DMS153 treated with DMSO at 0.1 percent for 48 hours (cell line): ENCODE results near the gene MIF.
A peak's percentile ranks its signal among the peaks of the same experiment; 100 is the strongest.
"Not testable (repeated sequence)": the region's sequence is repeated elsewhere in the genome, so short reads cannot be mapped to it uniquely, and the experiment has no call there.

Experiments used
- DNase-seq: peaks from one replicate; lab custom pipeline; 2025; ENCODE audit not compliant: unreplicated experiment; lab: John Stamatoyannopoulos, UW

The MIF gene

GRCh38 chr22:23900227-23900626 lies 6.0 kb downstream of the MIF start:
- DNase-seq: not testable (repeated sequence)

GRCh38 chr22:23901600-23901999 lies 7.4 kb downstream of the MIF start:
- no peak for DNase-seq

- DNase-seq: no peak
Observed at GRCh38 chr22:23903328-23903971, 9.3 kb downstream of the MIF start.

- DNase-seq: no peak
Observed at GRCh38 chr22:23904573-23905254, 10.5 kb downstream of the MIF start.

- DNase-seq: no peak
Observed at GRCh38 chr22:23906641-23907040, 12.5 kb downstream of the MIF start.

- DNase-seq: not testable (repeated sequence)
Observed at GRCh38 chr22:23907423-23907822, 13.2 kb downstream of the MIF start.

GRCh38 chr22:23908587-23909205 lies 14.5 kb downstream of the MIF start:
- no peak for DNase-seq

GRCh38 chr22:23909296-23909898 lies 15.2 kb downstream of the MIF start:
- no peak for DNase-seq

GRCh38 chr22:23910496-23911190 lies 16.5 kb downstream of the MIF start:
- no peak for DNase-seq

- no peak for DNase-seq
Observed at GRCh38 chr22:23911318-23911980, 17.3 kb downstream of the MIF start.

- no peak for DNase-seq
Observed at GRCh38 chr22:23912293-23912903, 18.2 kb downstream of the MIF start.

GRCh38 chr22:23913306-23913660 lies 19.1 kb downstream of the MIF start:
- no peak for DNase-seq

- DNase-seq: peak; percentile 99
Observed at GRCh38 chr22:23913661-23914353, 19.6 kb downstream of the MIF start.

- DNase-seq: no peak
Observed at GRCh38 chr22:23915290-23915689, 21.1 kb downstream of the MIF start.

GRCh38 chr22:23920267-23920611 lies 26.1 kb downstream of the MIF start:
- not testable (repeated sequence) for DNase-seq

GRCh38 chr22:23921586-23922201 lies 27.5 kb downstream of the MIF start:
- not testable (repeated sequence) for DNase-seq

- no peak for DNase-seq
Observed at GRCh38 chr22:23922921-23923320, 28.7 kb downstream of the MIF start.

GRCh38 chr22:23925020-23925606 lies 30.9 kb downstream of the MIF start:
- DNase-seq: no peak

- DNase-seq: no peak
Observed at GRCh38 chr22:23926561-23926960, 32.4 kb downstream of the MIF start.
